SU-DHL-6 (cell line): ENCODE measurements around the gene ZNF14.
A peak's percentile ranks its signal among the peaks of the same experiment; 100 is the strongest.

Experiments used
- H2AFZ ChIP-seq: fragments of 200-600 bp; sonication (generic); 2 replicates; pipeline ENCODE4 v1.6.1; 2014; ENCODE audit warnings: low read depth, mild to moderate bottlenecking, moderate library complexity, mixed read lengths, antibody characterized with exemption, low read length; ENCODE audit not compliant: severe bottlenecking
- H3F3A ChIP-seq: fragments of 200-600 bp; shearing (Covaris generic); 2 replicates; pipeline ENCODE4 v1.6.0; 2016; ENCODE audit warnings: antibody characterized with exemption, mild to moderate bottlenecking; ENCODE audit not compliant: insufficient read depth
- H3K27ac ChIP-seq: fragments of 200-600 bp; sonication (generic); 2 replicates; pipeline ENCODE4 v1.5.1; 2016; ENCODE audit warnings: low read depth, mild to moderate bottlenecking, low read length, moderate library complexity, mixed read lengths
- H3K27me3 ChIP-seq: fragments of 200-600 bp; sonication (generic), shearing (Covaris generic); 2 replicates; pipeline ENCODE4 v1.6.0; 2014; ENCODE audit warnings: mild to moderate bottlenecking, low read length
- H3K36me3 ChIP-seq: fragments of 200-600 bp; sonication (generic); 2 replicates; pipeline ENCODE4 v1.6.1; 2014; ENCODE audit warnings: mild to moderate bottlenecking, low read length, mixed read lengths
- H3K4me2 ChIP-seq: fragments of 300-600, 200-600 bp; shearing (Covaris generic), sonication (generic); 2 replicates; pipeline ENCODE4 v1.6.0; 2014; ENCODE audit warnings: low read length, low read depth, mild to moderate bottlenecking; ENCODE audit not compliant: poor library complexity, severe bottlenecking
- H3K4me3 ChIP-seq: fragments of 200-600 bp; sonication (generic); 2 replicates; pipeline ENCODE4 v1.5.1; 2014; ENCODE audit warnings: antibody characterized with exemption, low read length, mild to moderate bottlenecking, mixed read lengths; ENCODE audit not compliant: insufficient read depth, poor library complexity, severe bottlenecking
- H3K79me2 ChIP-seq: fragments of 200-600 bp; sonication (generic); 2 replicates; pipeline ENCODE4 v1.6.1; 2014; ENCODE audit warnings: mild to moderate bottlenecking, low read length, moderate library complexity; ENCODE audit not compliant: insufficient read depth
- H3K9ac ChIP-seq: fragments of 200-600 bp; sonication (generic); 2 replicates; pipeline ENCODE4 v1.7.0; 2014; ENCODE audit warnings: mild to moderate bottlenecking, low read length
- H3K9me2 ChIP-seq: fragments of 200-600 bp; sonication (generic); replicated peaks from 2 replicates; pipeline ENCODE4 v1.6.1; 2014; ENCODE audit warnings: low read length; ENCODE audit not compliant: insufficient read depth
- H3K9me3 ChIP-seq: fragments of 200-600 bp; sonication (generic); 2 replicates; pipeline ENCODE4 v1.6.1; 2014; ENCODE audit warnings: low read length, mixed read lengths; ENCODE audit not compliant: insufficient read depth
- H4K20me1 ChIP-seq: fragments of 200-600 bp; sonication (generic); 2 replicates; pipeline ENCODE4 v1.6.1; 2014; ENCODE audit warnings: low read depth, mild to moderate bottlenecking, antibody characterized with exemption, low read length, moderate library complexity, mixed read lengths
- EZH2phosphoT487 ChIP-seq: fragments of 200-600 bp; sonication (generic), shearing (Covaris generic); conservative IDR thresholded peaks from 2 replicates; pipeline ENCODE4 v1.6.1; 2018; ENCODE audit warnings: mild to moderate bottlenecking, antibody characterized with exemption, low read length, moderate library complexity, mixed read lengths
- TF ChIP-seq, protein P1 (sequence below): fragments of 200-600 bp; sonication (generic); IDR thresholded peaks from one replicate; pipeline ENCODE4 v1.5.1; 2017; ENCODE audit warnings: antibody characterized with exemption, mild to moderate bottlenecking, low read length, moderate library complexity; ENCODE audit not compliant: insufficient read depth, poor library complexity, severe bottlenecking

Gene ZNF14

DNA sequence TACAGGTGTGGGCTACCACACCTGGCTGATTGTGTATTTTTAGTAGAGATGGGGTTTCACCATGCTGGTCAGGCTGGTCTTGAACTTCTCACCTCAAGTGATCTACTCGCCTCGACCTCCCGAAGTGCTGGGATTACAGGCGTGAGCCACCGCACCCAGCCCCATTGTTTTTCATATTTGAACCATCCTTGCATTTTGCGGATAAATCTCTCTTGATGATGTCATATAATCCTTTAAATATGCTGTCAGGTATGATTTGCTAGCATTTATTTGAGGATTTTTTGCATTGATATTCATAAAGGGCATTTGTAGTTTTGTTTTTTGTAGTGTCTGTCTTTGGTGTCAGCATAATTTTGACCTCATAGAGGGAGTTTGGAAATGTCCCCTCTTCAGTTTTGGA, 58.6 kb downstream of the ZNF14 start:
- peaks cover 42% of the 10 kb centered on the region for H3K36me3 ChIP-seq
- no peak overlapping the region for H3K4me2 ChIP-seq

DNA sequence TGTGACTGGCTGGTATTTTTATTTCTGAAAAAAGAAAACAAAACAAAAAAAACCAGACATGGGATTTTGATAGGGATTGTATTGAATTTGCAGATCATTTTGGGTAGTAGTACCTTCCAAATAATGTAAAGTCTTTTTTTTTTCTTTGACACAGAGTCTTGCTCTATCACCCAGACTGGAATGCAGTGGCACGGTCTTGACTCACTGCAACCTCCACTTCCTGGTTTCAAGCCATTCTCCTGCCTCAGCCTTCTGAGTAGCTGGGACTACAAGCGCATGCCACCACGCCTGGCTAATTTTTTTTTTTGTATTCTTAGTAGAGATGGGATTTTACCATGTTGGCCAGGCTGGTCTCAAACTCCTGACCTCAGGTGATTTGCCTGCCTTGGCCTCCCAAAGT, 60.1 kb downstream of the ZNF14 start:
- H3F3A ChIP-seq: peaks cover 7% of the 10 kb centered on the region
- H3K36me3 ChIP-seq: peaks cover 28% of the 10 kb centered on the region
- H3K9ac ChIP-seq: no peak overlapping the region
- H3K27ac ChIP-seq: no peak overlapping the region
- TF ChIP-seq, protein P1, sequence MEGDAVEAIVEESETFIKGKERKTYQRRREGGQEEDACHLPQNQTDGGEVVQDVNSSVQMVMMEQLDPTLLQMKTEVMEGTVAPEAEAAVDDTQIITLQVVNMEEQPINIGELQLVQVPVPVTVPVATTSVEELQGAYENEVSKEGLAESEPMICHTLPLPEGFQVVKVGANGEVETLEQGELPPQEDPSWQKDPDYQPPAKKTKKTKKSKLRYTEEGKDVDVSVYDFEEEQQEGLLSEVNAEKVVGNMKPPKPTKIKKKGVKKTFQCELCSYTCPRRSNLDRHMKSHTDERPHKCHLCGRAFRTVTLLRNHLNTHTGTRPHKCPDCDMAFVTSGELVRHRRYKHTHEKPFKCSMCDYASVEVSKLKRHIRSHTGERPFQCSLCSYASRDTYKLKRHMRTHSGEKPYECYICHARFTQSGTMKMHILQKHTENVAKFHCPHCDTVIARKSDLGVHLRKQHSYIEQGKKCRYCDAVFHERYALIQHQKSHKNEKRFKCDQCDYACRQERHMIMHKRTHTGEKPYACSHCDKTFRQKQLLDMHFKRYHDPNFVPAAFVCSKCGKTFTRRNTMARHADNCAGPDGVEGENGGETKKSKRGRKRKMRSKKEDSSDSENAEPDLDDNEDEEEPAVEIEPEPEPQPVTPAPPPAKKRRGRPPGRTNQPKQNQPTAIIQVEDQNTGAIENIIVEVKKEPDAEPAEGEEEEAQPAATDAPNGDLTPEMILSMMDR: no peak
- no peak for TF ChIP-seq EZH2phosphoT487
- no peaks in the 10 kb centered on the region for H3K27me3 ChIP-seq
- H3K9me2 ChIP-seq: no peaks in the 10 kb centered on the region
- H3K9me3 ChIP-seq: no peaks in the 10 kb centered on the region
- H3K79me2 ChIP-seq: peaks cover 89% of the 10 kb centered on the region
- no peaks in the 10 kb centered on the region for H4K20me1 ChIP-seq
- H3K4me3 ChIP-seq: no peak overlapping the region
- H3K4me2 ChIP-seq: no peak overlapping the region
- H2AFZ ChIP-seq: no peak overlapping the region

More for the DNA sequence above, 58.6 kb downstream of the ZNF14 start:
- Histone ChIP-seq H2AFZ (no peak overlapping the region), H3K9me3 (no peaks in the 10 kb centered on the region), H3K27me3 (no peaks in the 10 kb centered on the region), H3F3A (no peaks in the 10 kb centered on the region), H3K9me2 (no peaks in the 10 kb centered on the region), H4K20me1 (no peaks in the 10 kb centered on the region), H3K27ac (no peak overlapping the region), H3K4me3 (no peak overlapping the region), H3K9ac (no peak overlapping the region), H3K79me2 (peaks cover 92% of the 10 kb centered on the region)
- TF ChIP-seq, protein P1: no peak
- TF ChIP-seq EZH2phosphoT487: no peak

DNA sequence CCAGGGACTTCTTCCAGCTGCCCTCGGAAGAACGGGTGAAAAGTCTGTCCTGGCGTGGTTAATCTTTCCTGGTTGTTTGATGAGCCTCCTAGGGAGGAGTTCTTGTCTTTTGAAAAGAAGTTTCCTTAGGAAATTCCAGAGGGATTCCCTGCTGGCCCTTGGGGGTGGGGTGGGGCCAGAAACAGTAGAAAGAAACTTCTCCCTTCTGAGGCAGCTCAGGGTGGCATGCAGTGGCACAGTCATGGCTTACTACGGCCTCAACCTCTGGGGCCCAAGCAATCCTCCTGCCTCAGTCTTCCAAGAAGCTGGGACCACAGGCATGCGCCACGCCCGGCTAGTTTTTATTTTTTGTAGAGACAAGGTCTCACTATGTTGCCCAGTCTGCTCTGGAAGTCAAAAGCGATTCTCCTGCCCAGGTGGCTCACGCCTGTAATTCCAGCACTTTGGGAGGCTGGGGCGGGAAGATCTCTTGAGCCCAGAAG, 62.8 kb downstream of the ZNF14 start:
- no peaks in the 10 kb centered on the region for H3K9me2 ChIP-seq
- TF ChIP-seq, protein P1: no peak
- no peak for TF ChIP-seq EZH2phosphoT487
- H3K4me2 ChIP-seq: peak overlapping the region; percentile 93
- H3K9me3 ChIP-seq: no peaks in the 10 kb centered on the region
- peaks cover 22% of the 10 kb centered on the region for H3F3A ChIP-seq
- H3K27ac ChIP-seq: peak overlapping the region; percentile 90
- no peak overlapping the region for H2AFZ ChIP-seq
- no peaks in the 10 kb centered on the region for H4K20me1 ChIP-seq
- H3K4me3 ChIP-seq: peak overlapping the region; percentile 100
- H3K79me2 ChIP-seq: peaks cover 65% of the 10 kb centered on the region
- no peaks in the 10 kb centered on the region for H3K27me3 ChIP-seq
- peaks cover 9% of the 10 kb centered on the region; the same call in 1 of the 2 replicates for H3K36me3 ChIP-seq
- peak overlapping the region; percentile 99 for H3K9ac ChIP-seq
